ENCODE data around the gene DIRAS2.

- TF ChIP-seq CREB5 (CRISPR knock-in tag; IDR thresholded peaks at IDR 0.05; ENCODE audit: low read depth) (no peak), CSRNP3 (CRISPR knock-in tag; IDR thresholded peaks at IDR 0.05) (no peak), ZC3H10 (CRISPR knock-in tag; IDR thresholded peaks at IDR 0.05) (no peak), CSDC2 (CRISPR knock-in tag; IDR thresholded peaks at IDR 0.05) (no peak), RARB (CRISPR knock-in tag; IDR thresholded peaks at IDR 0.05) (no peak), OSR1 (CRISPR knock-in tag; IDR thresholded peaks at IDR 0.05) (no peak), ISL1 (CRISPR knock-in tag; IDR thresholded peaks at IDR 0.05) (no peak)
Measured at GRCh38 chr9:90651246-90651645, 8.6 kb upstream of the DIRAS2 start.
